COLO668 (cell line): ENCODE results near the gene TIMM29.
A peak's percentile ranks its signal among the peaks of the same experiment; 100 is the strongest.
"Not testable (repeated sequence)": the region's sequence is repeated elsewhere in the genome, so short reads cannot be mapped to it uniquely, and the experiment has no call there.

Experiments used
- DNase-seq: peaks from one replicate; lab custom pipeline; 2025; ENCODE audit not compliant: unreplicated experiment; lab: John Stamatoyannopoulos, UW

The TIMM29 gene

GRCh38 chr19:10936661-10937084 lies 8.1 kb downstream of the TIMM29 start:
- DNase-seq, result peak; percentile 59

- DNase-seq, result not testable (repeated sequence)
Measured at GRCh38 chr19:10941649-10942048, 13.0 kb downstream of the TIMM29 start.

GRCh38 chr19:10943412-10943811 lies 14.8 kb downstream of the TIMM29 start:
- DNase-seq, result not testable (repeated sequence)

GRCh38 chr19:10945264-10945663 lies 16.7 kb downstream of the TIMM29 start:
- no peak for DNase-seq

GRCh38 chr19:10946958-10947657 lies 18.5 kb downstream of the TIMM29 start:
- DNase-seq, result no peak

GRCh38 chr19:10952809-10953208 lies 24.2 kb downstream of the TIMM29 start:
- DNase-seq, result peak; percentile 49

- DNase-seq, result not testable (repeated sequence)
Measured at GRCh38 chr19:10959277-10959968, 30.8 kb downstream of the TIMM29 start.

GRCh38 chr19:10960314-10961072 lies 31.9 kb downstream of the TIMM29 start, which contains the start of gene SMARCA4:
Gene SMARCA4 (plus strand): TSS chr19:10961030. CDS start chr19:10984152, 23,122 bp downstream.
- peak; percentile 99 for DNase-seq

GRCh38 chr19:10961073-10961860 lies 32.7 kb downstream of the TIMM29 start:
- DNase-seq, result peak; percentile 87

- no peak for DNase-seq
Measured at GRCh38 chr19:10962863-10963262, 34.3 kb downstream of the TIMM29 start.

GRCh38 chr19:10963865-10964264 lies 35.3 kb downstream of the TIMM29 start:
- no peak for DNase-seq

GRCh38 chr19:10964903-10965302 lies 36.3 kb downstream of the TIMM29 start:
- DNase-seq, result no peak

GRCh38 chr19:10965398-10965797 lies 36.8 kb downstream of the TIMM29 start:
- no peak for DNase-seq

- no peak for DNase-seq
Measured at GRCh38 chr19:10966809-10967208, 38.2 kb downstream of the TIMM29 start.

- DNase-seq, result peak; percentile 25
Measured at GRCh38 chr19:10968527-10969135, 40.0 kb downstream of the TIMM29 start.

GRCh38 chr19:10971107-10971726 lies 42.6 kb downstream of the TIMM29 start:
- no peak for DNase-seq

GRCh38 chr19:10975374-10976130 lies 46.9 kb downstream of the TIMM29 start:
- DNase-seq, result no peak

GRCh38 chr19:10976131-10976892 lies 47.7 kb downstream of the TIMM29 start:
- no peak for DNase-seq

- peak; percentile 27 for DNase-seq
Measured at GRCh38 chr19:10977742-10978092, 49.1 kb downstream of the TIMM29 start.
